AG10803 (cell line): Measurements from ENCODE around the gene MYT1.
"Not testable (repeated sequence)": the region's sequence is repeated elsewhere in the genome, so short reads cannot be mapped to it uniquely, and the experiment has no call there.

ENCODE experiments used
- DNase-seq: peaks from one replicate; pipeline ENCODE4 v3.0.0; 2010; ENCODE audit warnings: low read depth
- H3K4me3 ChIP-seq: 2 replicates; pipeline ENCODE4 v1.5.1; 2011; ENCODE audit warnings: mild to moderate bottlenecking, low read length, control low read depth
- TF ChIP-seq, protein P1 (sequence below): conservative IDR thresholded peaks from 2 replicates; pipeline ENCODE4 v1.5.1; 2011; ENCODE audit warnings: mild to moderate bottlenecking, low read length, control low read depth, inconsistent platforms

Gene MYT1

DNA sequence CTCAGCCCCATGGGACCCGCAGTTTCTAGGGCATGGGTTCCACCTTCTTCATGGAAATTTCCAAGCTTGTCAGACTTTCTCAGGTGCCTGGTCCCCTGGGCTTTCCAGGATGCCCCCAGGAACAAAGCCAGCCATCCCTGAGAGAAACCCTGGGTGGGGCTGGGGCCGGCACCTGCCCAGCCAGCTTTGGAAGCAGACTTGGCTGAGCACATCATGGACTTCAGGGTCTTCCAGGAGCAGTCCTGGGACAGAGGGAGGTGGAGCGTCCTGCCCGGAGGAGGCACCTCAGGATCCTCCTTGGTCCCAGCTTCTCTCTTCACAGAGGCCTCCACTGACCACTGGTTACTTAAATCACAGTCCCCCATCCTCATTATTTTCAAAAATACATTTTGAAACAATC lies 13.5 kb downstream of the MYT1 start:
- H3K4me3 ChIP-seq: no peak overlapping the region
- DNase-seq: no peak

DNA sequence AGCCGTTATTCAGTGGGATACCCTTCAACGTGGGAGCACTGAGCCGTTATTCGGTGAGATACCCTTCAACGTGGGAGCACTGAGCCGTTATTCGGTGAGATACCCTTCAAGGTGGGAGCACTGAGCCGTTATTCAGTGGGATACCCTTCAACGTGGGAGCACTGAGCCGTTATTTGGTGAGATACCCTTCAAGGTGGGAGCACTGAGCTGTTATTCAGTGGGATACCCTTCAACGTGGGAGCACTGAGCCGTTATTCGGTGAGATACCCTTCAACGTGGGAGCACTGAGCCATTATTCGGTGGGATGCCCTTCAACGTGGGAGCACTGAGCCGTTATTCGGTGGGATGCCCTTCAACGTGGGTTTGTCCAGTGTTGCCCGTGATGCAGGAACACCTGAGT lies 14.7 kb downstream of the MYT1 start:
- not testable (repeated sequence) for H3K4me3 ChIP-seq, DNase-seq

More for the DNA sequence above, 13.5 kb downstream of the MYT1 start:
- TF ChIP-seq, protein P1, sequence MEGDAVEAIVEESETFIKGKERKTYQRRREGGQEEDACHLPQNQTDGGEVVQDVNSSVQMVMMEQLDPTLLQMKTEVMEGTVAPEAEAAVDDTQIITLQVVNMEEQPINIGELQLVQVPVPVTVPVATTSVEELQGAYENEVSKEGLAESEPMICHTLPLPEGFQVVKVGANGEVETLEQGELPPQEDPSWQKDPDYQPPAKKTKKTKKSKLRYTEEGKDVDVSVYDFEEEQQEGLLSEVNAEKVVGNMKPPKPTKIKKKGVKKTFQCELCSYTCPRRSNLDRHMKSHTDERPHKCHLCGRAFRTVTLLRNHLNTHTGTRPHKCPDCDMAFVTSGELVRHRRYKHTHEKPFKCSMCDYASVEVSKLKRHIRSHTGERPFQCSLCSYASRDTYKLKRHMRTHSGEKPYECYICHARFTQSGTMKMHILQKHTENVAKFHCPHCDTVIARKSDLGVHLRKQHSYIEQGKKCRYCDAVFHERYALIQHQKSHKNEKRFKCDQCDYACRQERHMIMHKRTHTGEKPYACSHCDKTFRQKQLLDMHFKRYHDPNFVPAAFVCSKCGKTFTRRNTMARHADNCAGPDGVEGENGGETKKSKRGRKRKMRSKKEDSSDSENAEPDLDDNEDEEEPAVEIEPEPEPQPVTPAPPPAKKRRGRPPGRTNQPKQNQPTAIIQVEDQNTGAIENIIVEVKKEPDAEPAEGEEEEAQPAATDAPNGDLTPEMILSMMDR: no peak

DNA sequence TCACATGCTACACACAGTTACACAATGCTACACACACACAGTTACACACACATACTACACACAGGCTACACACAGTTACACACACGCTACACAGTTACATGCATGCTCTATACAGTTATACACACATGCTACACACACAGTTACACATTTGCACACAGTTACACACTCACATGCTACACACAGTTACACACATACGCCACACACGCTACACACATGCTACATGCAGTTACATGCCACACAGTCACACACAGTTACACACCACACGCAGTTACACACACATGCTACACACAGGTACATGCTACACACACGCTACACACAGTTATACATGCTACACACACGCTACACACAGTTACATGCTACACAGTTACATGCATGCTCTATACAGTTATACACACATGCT lies 15.6 kb downstream of the MYT1 start:
- no peak for DNase-seq
- TF ChIP-seq, protein P1: no peak

DNA sequence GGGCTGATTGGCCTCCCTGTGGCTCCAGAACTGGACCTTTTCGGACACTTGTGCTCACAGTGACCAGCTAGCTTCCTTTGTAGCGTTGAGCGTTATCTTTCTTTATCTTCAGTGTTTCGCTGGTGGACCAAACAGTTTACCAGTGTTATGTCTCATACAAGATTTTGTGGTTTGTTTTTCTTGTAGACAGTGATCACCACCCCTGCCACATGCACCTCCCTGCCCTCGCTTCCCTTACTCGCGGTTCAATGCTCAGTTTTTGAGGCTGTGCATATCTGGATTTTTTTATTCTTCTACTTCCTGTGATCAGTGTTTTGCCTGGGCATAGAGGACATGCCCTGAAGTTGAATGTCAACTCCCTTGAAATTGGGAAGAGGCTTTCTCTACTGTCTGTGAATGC lies 16.4 kb downstream of the MYT1 start:
- TF ChIP-seq, protein P1: no peak
- no peak overlapping the region for H3K4me3 ChIP-seq
- DNase-seq: no peak

More for the DNA sequence above, 15.6 kb downstream of the MYT1 start:
- H3K4me3 ChIP-seq: no peak overlapping the region

DNA sequence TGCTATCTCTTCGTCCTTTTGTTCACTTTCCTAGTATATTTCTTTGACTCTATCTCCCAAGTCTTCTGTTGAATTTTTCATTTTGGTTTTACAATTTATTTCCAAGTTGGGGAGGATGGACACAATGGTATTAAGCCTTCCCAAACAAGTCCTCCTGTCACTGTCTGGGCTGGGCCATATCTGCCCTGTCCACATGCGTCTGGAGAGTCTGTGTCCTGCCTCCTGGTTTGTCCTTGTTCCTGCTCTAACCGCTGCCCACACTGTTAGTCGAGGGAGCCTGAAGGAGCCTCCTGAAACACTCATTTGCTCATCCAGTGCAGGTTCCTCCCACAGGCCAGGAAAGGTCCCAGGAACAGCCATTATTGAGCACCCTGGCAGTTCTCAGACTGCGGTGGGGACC lies 17.1 kb downstream of the MYT1 start:
- DNase-seq: no peak
- TF ChIP-seq, protein P1: no peak
- H3K4me3 ChIP-seq: no peak overlapping the region

DNA sequence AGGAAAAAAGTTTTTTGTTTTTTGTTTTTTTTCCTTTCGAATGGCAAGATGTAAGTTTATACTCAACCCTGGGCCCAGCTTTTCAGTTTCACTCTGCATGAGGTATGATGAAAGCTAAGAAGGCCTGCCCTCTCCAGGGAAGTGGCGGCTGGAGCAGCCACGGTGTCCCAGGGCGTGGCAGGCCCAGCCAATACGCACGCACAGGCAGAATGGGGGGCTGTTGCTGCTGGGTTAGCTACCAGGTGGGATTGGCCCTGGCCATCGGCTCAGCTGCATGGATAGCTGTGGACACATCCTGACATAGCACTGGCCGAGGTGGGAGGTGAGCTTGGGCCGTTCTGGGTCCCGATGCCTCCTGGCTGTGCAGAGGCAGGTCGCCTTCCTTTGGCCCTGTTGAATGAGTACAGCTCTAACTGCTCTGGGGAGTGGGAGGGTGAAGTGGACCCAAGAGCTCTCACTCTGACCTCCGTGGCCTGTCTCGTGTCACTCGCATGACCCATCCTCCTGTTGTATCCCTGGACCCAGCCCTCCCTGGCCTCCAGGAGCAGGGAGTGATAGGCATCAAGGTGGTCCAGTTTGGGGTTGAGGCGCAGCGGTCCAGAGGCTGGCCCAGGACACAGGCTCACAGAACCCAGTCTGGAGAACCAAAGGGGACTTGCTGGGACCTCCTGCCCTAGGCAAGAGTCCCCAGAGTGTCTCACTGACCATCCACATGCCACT lies 18.1 kb downstream of the MYT1 start:
- TF ChIP-seq, protein P1: no peak
- H3K4me3 ChIP-seq: no peak overlapping the region
- no peak for DNase-seq

DNA sequence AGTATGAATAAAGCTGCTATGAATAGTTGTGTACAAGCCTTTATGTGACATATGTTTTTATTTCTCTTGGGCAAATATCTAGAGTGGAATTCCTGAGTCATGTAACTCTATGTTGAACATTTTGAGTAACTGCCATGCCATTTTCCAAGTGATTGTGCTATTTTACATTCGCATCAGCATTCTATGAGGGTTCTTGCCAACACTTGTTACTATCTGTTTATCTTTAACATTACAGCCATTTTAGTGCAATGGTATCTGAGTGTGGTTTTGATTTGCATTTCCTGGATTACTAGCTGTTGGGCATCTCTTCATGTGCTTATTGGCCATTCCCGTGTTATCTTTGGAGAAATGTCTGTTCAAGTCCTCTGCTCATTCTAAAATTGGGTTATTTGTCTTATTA lies 19.1 kb downstream of the MYT1 start:
- H3K4me3 ChIP-seq: no peak overlapping the region
- TF ChIP-seq, protein P1: no peak
- DNase-seq: no peak
